G401.6 (cell line): ENCODE results near the gene ITPKA.
"Not testable (repeated sequence)": the region's sequence is repeated elsewhere in the genome, so short reads cannot be mapped to it uniquely, and the experiment has no call there.

ENCODE experiments used
- FAIRE-seq: peaks from 2 replicates; lab custom pipeline; 2012; peaks lifted over from hg19 to GRCh38; lab: Jason Lieb, UNC

Gene ITPKA

DNA sequence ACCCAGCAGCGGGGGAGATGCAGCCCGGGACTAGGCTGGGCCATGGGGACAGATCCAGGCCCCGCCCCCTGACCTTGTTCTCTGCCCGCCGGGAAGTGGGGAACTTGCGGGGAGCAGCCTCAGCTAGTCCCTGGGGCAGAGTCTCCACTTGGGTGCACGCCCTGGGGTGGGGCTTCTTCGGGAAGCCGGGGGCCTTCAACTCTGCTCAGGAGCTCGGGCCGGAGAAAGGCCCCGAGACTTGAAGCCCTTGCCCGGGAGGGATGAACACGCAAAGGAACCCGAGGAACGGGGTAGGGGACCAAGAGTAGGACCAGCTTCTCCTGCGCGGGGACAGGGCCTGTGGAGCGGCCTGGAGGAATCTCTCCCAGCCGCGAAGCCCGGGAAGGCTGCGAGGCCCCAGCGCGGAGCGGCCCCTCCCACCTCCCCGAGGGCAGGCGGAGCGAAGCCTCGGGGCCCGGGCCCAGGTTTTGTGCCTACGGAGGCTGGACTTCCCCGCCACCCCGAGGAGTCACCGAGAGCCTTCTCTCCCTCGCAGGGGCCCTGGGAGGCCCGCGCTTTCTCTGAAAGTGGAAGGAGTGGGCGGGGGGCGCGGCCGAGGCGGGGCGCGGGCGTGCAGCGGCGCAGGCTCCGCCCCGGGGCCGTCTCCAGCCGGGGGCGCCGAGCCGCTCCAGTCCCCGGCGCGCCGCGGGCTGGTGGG is at the start of gene ITPKA:
Gene ITPKA (plus strand): TSS at position 670 of the 697 bp plus-strand sequence. CDS start 54 bp downstream, outside the sequence.
- FAIRE-seq = no peak

DNA sequence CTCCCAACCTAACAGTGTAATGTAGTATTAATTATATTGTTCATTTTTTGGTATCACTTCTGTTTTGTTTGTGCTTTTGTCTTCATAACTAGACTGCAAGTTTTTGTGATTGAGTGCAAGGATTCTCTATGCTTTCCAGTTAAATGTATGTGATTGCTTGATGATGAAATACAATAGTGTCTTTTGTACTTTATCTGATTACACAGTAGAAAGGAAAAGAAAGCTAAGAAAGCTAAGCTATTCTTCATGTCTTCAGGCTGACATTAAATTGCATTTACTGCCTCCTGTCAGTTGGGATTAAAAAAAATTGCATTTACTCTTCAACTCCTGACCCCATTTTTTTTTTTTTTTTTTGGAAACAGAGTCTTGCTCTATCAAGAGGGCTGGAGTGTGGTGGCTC is 48.3 kb upstream of the ITPKA start:
- no peak for FAIRE-seq

DNA sequence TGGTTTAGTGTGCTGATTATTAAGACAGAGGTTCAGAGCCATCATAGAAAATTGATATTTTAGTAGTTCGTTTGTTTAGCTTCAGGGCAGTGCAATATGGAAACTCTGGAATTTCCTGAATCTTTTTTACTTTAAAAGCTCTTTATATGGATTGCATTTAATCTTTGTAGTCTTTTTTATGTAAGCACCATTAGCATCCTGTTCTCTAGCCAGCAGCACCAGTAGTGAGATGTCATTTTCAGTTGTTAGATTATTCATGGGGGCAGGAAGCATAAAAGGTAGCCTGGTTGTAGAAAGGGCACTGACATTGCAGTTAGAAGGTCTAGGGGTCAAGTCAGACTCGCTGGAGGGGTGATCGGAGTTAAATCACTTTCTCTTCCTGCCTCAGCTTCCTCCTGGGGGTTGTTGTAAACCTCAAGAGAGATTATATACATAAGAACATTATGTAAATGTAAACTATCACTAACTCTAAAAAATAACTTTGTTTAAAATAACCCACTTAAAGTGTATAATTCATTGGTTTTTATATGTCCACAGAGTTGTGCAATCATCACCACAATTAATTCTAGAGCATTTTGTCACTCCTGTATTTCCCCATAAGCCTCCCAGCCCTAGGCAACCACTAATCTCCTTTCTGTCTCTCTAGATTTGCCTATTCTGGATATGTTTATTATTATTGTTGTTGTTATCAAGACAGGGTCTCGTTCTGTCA is 31.4 kb upstream of the ITPKA start:
- no peak for FAIRE-seq

DNA sequence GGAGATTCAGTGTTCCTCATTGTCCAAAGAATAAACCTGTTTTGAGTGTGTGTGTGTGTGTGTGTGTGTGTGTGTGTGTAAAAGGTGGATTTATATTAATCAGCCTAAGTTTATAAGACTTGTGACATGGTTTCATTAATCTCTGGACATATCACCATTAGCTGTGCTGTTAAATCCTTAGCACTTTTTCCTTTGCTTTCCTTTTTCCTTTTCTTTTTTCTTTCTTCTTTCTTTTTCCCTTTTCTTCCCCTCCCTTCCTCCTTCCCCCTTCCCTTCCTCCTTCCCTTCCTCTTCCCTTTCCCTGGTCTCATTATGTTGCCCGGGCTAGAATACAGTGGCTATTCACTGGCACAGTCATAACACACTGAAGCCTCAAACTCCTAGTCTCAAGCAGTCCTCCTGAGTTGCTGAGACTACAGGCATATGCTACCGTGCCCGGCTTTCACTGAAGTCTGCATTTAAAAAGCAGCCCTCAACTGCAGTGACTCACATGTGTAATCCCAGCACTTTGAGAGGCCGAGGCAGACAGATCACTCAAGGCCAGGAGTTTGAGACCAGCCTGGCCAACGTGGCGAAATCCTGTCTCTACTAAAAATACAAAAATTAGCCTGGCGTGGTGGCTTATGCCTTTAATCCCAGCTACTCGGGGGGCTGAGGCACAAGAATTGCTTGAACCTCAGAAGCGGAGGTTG is 28.6 kb upstream of the ITPKA start:
- no peak for FAIRE-seq

GRCh38 chr15:41465822-41466421 is 27.8 kb upstream of the ITPKA start:
- FAIRE-seq = peak; percentile 89

DNA sequence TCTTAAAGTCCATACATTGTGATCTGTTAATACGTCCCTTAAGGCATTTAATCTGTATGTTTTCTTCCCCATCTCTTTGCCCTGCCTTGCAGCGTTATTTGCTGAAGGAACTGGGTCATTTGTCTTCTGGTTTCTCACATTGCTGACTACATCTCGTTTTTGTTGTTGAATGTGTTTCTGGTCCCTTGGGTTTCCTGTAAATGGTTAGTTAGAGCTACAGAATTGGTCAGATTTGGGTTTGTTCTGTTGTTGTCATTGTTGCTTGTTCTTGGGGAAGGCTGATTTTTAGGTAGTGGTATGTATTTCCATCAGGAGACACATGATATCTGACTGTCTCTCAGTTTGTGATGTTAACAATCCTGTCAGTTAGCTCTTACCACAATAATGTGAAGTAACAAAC is 27.0 kb upstream of the ITPKA start:
- no peak for FAIRE-seq

- FAIRE-seq = not testable (repeated sequence)
These were observed 24.0 kb upstream of the ITPKA start for GRCh38 chr15:41469644-41470043.

- FAIRE-seq = no peak
These were observed 20.3 kb upstream of the ITPKA start for GRCh38 chr15:41473418-41473817.

GRCh38 chr15:41474436-41474835 is 19.2 kb upstream of the ITPKA start:
- FAIRE-seq = no peak

GRCh38 chr15:41474941-41475340 is 18.7 kb upstream of the ITPKA start:
- no peak for FAIRE-seq

DNA sequence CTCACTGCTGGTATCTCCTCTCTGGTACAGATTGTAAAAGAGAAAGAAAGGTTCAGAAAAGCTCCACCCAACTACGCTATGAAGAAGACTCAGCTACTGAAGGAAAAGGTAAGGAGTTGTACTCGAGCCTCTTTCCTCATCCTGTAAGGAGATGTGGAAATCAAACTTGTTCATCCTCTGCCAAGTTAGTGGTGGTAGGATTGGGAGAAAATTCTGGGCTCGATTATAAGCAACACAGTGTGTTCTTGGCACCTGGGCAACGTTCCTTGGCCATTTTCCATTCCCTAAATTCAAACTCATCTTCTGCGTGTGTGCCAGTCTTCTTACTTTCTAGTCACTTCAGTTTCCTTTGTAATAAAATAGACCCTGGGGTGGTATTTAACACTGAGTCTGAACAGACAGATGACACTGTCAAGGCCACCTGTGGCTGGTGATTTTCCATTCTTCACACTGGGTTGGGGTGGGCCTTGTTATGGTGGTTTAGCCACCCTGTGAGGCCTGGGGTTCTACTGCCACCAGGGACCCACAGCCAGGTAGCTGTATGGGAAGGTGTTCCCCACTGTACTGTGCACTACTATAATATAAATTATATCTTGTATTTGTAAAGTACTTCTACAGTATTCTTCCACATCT is 17.1 kb upstream of the ITPKA start:
- FAIRE-seq = no peak

- FAIRE-seq = no peak
These were observed 13.1 kb upstream of the ITPKA start for GRCh38 chr15:41480396-41481140.

DNA sequence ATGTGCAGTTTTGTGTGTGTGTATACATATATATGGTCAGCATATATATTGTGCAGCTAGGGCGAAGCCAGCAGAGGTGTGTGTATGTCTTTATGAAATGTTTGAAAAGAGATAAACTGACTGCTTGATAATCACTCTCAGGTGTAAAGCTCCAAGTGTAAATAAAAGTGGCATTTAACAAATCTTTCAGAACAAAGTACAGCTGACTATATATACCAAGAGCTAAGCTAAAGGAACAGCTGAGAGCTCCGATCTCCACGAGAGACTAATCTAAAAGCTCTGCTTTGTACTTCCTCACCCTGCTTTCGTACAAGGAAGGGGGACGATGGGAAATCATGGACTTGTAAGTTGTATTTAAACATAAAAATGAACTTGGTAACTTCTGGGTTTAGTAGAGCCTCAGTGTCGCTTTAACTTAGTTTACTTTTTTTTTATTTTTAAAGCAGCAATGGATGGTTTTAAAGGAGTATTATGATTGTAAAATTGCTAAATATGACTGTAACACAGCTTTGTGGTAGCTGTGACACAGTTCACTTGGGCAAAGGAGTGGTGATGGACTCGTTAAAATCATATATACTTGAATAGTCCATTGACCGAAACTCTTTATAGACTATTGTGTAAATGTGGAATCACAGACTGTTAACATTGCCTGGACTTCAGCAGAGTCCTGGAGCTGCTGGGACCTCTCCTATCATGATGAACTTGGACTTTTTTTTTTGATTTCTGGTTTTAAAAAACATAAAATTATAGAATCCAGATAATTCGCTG is 11.4 kb upstream of the ITPKA start:
- FAIRE-seq = no peak

GRCh38 chr15:41483115-41483514 is 10.6 kb upstream of the ITPKA start:
- FAIRE-seq = no peak

DNA sequence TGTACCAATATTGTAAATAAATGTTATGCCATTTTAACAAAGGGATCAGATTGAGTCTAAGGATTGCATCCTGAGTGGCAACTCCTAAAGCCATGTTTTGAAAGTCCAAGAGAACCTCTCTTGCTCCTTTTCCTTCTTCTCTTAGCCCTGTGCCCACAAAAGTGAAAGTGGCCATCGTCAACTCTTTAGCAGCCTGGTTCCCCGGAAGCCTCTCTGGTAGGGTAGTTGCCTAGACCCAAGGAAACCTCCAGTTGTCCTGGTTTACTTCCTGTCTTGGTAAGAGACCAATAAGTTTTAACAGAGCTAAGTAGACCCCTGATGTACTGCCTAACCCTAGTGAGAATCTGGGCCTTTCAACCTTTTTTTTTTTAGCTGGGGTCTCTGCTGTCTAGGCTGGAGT is 10.2 kb upstream of the ITPKA start:
- FAIRE-seq = no peak

DNA sequence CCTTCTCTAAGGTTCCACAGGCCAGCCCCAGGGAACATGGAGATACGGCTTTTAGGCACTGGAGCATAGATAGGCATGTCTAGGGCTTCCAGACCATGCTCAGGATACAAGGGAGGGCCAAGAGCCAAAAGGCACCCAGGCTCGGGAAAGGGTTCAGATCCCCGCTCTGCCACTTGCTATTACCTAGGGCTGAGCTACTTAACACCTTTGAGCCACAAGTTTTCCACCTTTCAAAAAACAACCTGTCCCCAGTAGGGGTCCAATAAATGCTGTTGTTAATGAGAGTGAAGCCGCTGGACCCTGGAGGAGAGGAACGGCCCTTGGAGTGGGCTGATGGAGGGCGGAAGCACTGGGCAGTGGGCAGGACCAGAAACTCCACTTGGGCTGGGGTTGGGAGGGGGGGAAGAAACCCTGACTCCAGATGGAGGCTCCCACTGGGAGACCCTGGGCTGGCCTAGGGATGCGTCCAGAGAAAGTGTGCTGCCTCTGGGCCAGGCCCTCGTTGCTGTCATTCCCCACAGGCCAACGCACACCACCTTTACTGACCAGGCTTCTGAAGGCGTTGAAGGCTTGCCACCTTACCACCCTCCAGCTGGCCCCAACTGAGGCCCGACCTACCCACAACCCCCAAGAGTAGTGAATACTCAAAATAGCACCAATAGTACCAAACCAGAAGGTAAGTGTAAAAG is 8.6 kb upstream of the ITPKA start:
- no peak for FAIRE-seq

DNA sequence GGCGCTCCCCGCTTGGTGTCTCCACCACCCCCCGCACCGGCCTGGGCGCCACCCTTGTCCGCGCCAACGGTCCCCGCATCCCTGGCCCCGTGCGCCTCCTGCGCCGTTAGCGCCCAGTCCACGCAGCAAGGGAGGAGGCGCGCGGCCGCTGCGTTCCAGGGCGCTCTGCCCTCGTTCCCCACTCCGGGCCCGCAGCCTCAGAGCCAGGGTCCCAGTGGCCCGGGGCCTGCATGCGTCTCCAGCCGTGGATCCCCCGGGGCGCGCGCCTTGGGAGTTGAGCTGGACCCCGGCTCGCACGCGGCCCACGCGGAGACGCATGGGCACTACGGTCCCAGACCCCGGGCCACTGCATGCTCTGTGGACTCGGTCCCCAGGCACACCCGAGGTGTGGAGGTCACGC is 7.4 kb upstream of the ITPKA start:
- no peak for FAIRE-seq

GRCh38 chr15:41487381-41487780 is 6.3 kb upstream of the ITPKA start:
- FAIRE-seq = no peak

DNA sequence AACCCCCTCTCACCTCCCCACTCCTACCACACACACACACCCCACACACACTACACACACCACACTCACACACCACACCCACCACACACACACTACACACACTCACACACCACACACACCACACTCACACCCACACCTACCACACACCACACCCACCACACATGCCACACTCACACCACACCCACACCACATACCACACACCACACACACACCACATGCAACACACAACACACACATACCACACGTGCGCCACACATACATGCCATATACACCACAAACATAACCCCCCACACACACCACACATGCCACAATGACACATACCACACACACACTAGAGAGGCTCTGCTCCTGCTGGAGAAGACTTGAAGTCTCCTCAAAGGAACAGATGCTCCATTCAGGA is 5.9 kb upstream of the ITPKA start:
- FAIRE-seq = no peak

DNA sequence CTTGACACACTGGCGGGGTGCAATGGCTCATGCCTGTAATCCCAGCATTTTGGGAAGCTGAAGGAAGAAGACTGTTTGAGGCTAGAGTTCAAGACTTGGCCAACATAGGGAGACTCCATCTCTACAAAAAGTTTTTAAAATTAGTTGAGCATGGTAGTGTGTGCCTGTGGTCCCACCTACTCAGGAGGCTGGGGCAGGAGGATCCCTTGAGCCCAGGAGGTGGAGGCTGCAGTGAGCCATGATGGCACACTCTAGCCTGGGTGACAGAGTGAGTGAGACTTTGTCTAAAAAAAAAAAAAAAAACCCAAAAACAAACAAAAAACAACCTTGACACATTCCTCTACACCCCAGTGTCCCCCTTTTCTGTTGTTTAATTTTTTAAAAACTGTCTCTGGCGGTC is 4.0 kb upstream of the ITPKA start:
- FAIRE-seq = no peak
